Measurements from ENCODE around the gene PIK3CA. TPM values are rescaled to one million over a fixed set of nuclear protein-coding genes. Genes with fewer than 3 reads are reported as not detected.
"Not testable (repeated sequence)": the region's sequence is repeated elsewhere in the genome, so short reads cannot be mapped to it uniquely, and the experiment has no call there.

PIK3CA gene
- total and polyA plus RNA-seq, 4 experiments from 2014 or later, result 12.4 to 47.2 (median 33.7) TPM

DNA sequence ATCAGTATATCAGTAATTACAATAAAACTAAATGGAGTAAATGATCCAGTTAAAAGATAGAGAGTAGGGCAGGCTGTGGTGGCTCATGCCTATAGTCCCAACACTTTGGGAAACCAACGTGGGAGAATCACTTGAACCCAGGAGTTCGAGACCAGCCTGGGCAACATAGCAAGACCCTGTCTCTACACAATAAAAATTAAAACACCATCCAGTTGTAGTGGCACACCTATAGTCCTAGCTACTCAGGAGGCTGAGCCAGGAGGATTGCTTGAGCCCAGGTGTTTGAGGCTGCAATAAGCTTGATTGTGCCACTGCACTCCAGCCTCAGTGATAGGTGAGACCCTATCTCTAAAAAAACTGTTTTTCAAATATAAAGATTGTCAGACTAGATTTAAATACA lies 108.7 kb downstream of the PIK3CA start:
- Mint-ChIP-seq H3K27me3 (peaks cover 0 to 3% of the 10 kb centered on the region in 2 donors), H3K4me1 (peaks cover 19 to 27% (median 23%) of the 10 kb centered on the region in 4 donors), H3K36me3 (peaks cover 1 to 3% of the 10 kb centered on the region in 2 donors), H3K27ac (no peak overlapping the region), H3K9me3 (peaks cover 0 to 24% (median 10%) of the 10 kb centered on the region in 8 donors), H3K4me3 (no peak overlapping the region)
- H3K36me3 ChIP-seq (ENCODE audit: insufficient read depth, low read length), result no peaks in the 10 kb centered on the region
- H3K4me3 ChIP-seq (ENCODE audit: low read length in 2 of 2), result no peak overlapping the region
- no peak for DNase-seq
- intact Hi-C loops (cut with micrococcal nuclease), result no loop called here
- no peak overlapping the region for H3K27ac ChIP-seq (ENCODE audit: low read depth, low read length)
- peaks cover 4% of the 10 kb centered on the region for H3K4me1 ChIP-seq (ENCODE audit: insufficient read depth, low read length)
- CTCF ChIA-PET (ENCODE audit: partially characterized antibody), result no interaction called here
- no peaks in the 10 kb centered on the region for H3K9me3 ChIP-seq (ENCODE audit: control insufficient read depth in 1 of 2, low read length in 2 of 2)
- H3K27me3 ChIP-seq (ENCODE audit: insufficient read depth, low read length), result no peaks in the 10 kb centered on the region
- POLR2A ChIA-PET (ENCODE audit: partially characterized antibody), result no interaction called here

DNA sequence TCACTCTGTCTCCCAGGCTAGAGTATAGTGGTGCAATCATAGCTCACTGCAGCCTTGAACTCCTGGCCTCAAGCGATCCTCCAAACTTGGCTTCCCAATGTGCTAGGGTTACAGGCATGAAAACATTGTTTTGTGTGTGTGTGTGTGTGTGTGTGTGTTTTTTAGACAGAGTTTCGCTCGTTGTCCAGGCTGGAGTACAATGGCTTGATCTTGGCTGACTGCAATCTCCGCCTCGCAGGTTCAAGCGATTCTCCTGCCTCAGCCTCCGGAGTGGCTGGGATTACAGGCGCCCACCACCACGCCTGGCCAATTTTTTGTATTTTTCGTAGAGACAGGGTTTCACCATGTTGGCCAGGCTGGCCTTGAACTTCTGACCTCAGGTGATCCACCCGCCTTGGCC lies 109.6 kb downstream of the PIK3CA start:
- DNase-seq; CTCF ChIA-PET (ENCODE audit: partially characterized antibody); H3K36me3 ChIP-seq (ENCODE audit: insufficient read depth, low read length); H3K27me3 ChIP-seq (ENCODE audit: insufficient read depth, low read length); H3K36me3 Mint-ChIP-seq; intact Hi-C loops (cut with micrococcal nuclease); H3K27me3 Mint-ChIP-seq; H3K9me3 ChIP-seq (ENCODE audit: control insufficient read depth in 1 of 2, low read length in 2 of 2); POLR2A ChIA-PET (ENCODE audit: partially characterized antibody); H3K4me3 ChIP-seq (ENCODE audit: low read length in 2 of 2); H3K27ac ChIP-seq (ENCODE audit: low read depth, low read length); H3K4me3 Mint-ChIP-seq; H3K4me1 ChIP-seq (ENCODE audit: insufficient read depth, low read length): not testable (repeated sequence)
- H3K9me3 Mint-ChIP-seq, result peaks cover 0 to 24% (median 10%) of the 10 kb centered on the region in 8 donors
- H3K27ac Mint-ChIP-seq, result peak overlapping the region in 1 of 7 donors; percentile 29
- H3K4me1 Mint-ChIP-seq, result peaks cover 20 to 32% (median 25%) of the 10 kb centered on the region in 4 donors

DNA sequence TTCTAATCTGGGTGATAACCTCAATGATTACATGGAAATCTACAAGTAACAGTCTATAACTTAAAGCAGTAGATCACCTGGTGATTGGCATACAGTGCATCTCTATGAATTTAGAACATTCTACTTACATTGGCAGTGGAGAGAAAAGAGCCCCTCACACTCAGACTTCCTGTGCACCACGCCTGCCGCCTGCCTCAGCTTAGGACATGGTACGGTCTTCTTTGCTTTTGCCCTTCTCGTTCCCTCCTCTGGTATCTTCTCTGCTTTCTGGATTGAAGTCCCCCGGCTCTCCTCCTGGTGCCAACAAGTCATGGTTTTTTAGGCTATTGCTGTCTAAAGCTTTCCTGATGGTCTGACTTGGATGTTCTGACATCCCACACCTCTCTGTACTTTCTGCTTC lies 110.7 kb downstream of the PIK3CA start:
- peaks cover 9% of the 10 kb centered on the region for H3K4me1 ChIP-seq (ENCODE audit: insufficient read depth, low read length)
- no peak overlapping the region for H3K27ac ChIP-seq (ENCODE audit: low read depth, low read length)
- no peaks in the 10 kb centered on the region for H3K36me3 ChIP-seq (ENCODE audit: insufficient read depth, low read length)
- ChIA-PET POLR2A (ENCODE audit: partially characterized antibody) (no interaction called here), CTCF (ENCODE audit: partially characterized antibody) (no interaction called here)
- Mint-ChIP-seq H3K36me3 (peaks cover 0 to 1% of the 10 kb centered on the region in 2 donors), H3K27me3 (no peaks in the 10 kb centered on the region), H3K4me3 (peak overlapping the region in 3 of 8 donors; percentile 13 to 37 (median 25)), H3K27ac (peak overlapping the region in 2 of 7 donors; percentile 35 to 47), H3K4me1 (peaks cover 20 to 32% (median 25%) of the 10 kb centered on the region in 4 donors), H3K9me3 (peaks cover 0 to 24% (median 10%) of the 10 kb centered on the region in 8 donors)
- no peaks in the 10 kb centered on the region for H3K9me3 ChIP-seq (ENCODE audit: control insufficient read depth in 1 of 2, low read length in 2 of 2)
- H3K4me3 ChIP-seq (ENCODE audit: low read length in 2 of 2), result no peak overlapping the region
- DNase-seq, result no peak
- H3K27me3 ChIP-seq (ENCODE audit: insufficient read depth, low read length), result no peaks in the 10 kb centered on the region
- intact Hi-C loops (cut with micrococcal nuclease), result no loop called here

DNA sequence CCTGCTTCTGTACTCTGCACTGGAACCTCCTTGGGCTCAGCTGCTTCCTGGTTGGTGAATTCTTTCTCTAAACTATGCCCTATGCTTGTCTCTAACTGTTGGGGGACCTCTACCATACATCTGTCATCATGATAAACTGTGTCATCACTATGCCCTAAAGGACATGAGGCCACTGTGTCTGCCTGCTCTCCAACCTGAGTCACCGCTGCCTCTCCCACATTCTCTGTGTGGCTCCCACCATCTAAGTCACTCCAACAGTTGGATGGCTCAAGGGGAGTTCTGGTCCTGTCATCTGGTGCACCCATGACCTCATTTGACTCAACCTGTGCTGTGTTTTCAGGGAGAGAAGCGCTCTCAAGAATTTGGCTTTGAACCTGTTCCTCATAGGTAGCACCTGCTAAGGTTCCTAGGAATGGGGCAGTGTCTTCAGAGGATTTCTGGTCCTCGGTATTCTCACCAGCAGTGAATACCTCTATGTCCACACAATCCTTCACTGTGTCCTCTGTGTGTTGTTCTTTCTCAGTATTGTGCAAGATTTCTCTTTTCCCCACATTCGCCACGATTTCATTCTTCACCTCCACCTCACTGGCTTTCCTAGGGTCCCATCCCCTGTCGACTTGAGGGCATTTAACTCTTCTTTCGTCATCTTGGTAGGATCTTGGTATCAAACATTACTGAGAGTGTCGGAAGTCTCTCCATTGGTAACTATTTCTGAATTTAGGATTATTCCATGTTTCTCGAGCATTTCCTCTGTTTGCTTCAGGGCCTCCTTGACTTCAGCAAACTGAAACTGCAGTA lies 112.0 kb downstream of the PIK3CA start:
- H3K4me3 ChIP-seq (ENCODE audit: low read length in 2 of 2); H3K27me3 Mint-ChIP-seq; CTCF ChIA-PET (ENCODE audit: partially characterized antibody); H3K27me3 ChIP-seq (ENCODE audit: insufficient read depth, low read length); H3K36me3 Mint-ChIP-seq; H3K36me3 ChIP-seq (ENCODE audit: insufficient read depth, low read length); H3K4me1 ChIP-seq (ENCODE audit: insufficient read depth, low read length); DNase-seq; H3K27ac ChIP-seq (ENCODE audit: low read depth, low read length); intact Hi-C loops (cut with micrococcal nuclease); H3K9me3 ChIP-seq (ENCODE audit: control insufficient read depth in 1 of 2, low read length in 2 of 2): not testable (repeated sequence)
- Mint-ChIP-seq H3K9me3 (peaks cover 0 to 24% (median 10%) of the 10 kb centered on the region in 8 donors), H3K4me1 (peaks cover 20 to 32% (median 25%) of the 10 kb centered on the region in 4 donors), H3K4me3 (peak overlapping the region; percentile 58 to 86 (median 74)), H3K27ac (peak overlapping the region in 6 of 7 donors; percentile 49 to 82 (median 76))
- POLR2A ChIA-PET (ENCODE audit: partially characterized antibody), result interaction anchor here (0.6 to 1.1 kb wide), 3 partner anchors 12 to 113 kb away, joined by 3 to 7 read pairs (median 5); partner anchors contain the start of gene PIK3CA

GRCh38 chr3:179260949-179261765 lies 113.0 kb downstream of the PIK3CA start:
- CTCF ChIA-PET (ENCODE audit: partially characterized antibody), result interaction anchor here (1.2 kb wide), 1 partner anchor 12 kb away, joined by 3 read pairs; no protein-coding TSS in a partner anchor
- peak overlapping the region in 1 of 2 donors; percentile 52 for H3K4me3 ChIP-seq (ENCODE audit: low read length in 2 of 2)

DNA sequence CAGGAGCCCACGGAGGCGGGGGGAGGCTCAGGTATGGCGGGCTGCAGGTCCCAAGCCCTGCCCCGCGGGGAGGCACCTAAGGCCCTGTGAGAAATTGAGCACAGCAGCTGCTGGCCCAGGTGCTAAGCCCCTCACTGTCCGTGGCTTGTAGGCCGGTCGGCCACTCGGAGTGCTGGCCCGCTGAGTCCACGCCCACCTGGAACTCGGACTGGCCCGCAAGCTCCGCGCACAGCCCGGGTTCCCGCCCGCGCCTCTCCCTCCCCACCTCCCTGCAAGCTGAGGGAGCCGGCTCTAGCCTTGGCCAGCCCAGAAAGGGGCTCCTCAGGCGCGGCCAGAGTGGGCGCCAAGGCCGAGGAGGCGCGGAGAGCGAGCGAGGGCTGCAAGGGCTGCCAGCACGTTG lies 115.0 kb downstream of the PIK3CA start:
- Histone ChIP-seq H3K27me3 (ENCODE audit: insufficient read depth, low read length) (no peaks in the 10 kb centered on the region), H3K4me1 (ENCODE audit: insufficient read depth, low read length) (peaks cover 9% of the 10 kb centered on the region), H3K9me3 (ENCODE audit: control insufficient read depth in 1 of 2, low read length in 2 of 2) (no peaks in the 10 kb centered on the region), H3K4me3 (ENCODE audit: low read length in 2 of 2) (no peak overlapping the region), H3K36me3 (ENCODE audit: insufficient read depth, low read length) (no peaks in the 10 kb centered on the region), H3K27ac (ENCODE audit: low read depth, low read length) (no peak overlapping the region)
- DNase-seq, result no peak
- H3K27ac Mint-ChIP-seq, result no peak overlapping the region
- intact Hi-C loops (cut with micrococcal nuclease), result no loop called here
- H3K36me3 Mint-ChIP-seq, result no peaks in the 10 kb centered on the region
- H3K4me1 Mint-ChIP-seq, result peaks cover 20 to 32% (median 25%) of the 10 kb centered on the region in 4 donors
- H3K9me3 Mint-ChIP-seq, result peaks cover 0 to 19% (median 8%) of the 10 kb centered on the region in 8 donors
- CTCF ChIA-PET (ENCODE audit: partially characterized antibody), result no interaction called here
- peaks cover 3 to 6% of the 10 kb centered on the region in 2 donors for H3K27me3 Mint-ChIP-seq
- POLR2A ChIA-PET (ENCODE audit: partially characterized antibody), result no interaction called here
- H3K4me3 Mint-ChIP-seq, result no peak overlapping the region

More at GRCh38 chr3:179260949-179261765, 113.0 kb downstream of the PIK3CA start:
- H3K36me3 Mint-ChIP-seq, result no peaks in the 10 kb centered on the region
- peaks cover 0 to 20% (median 10%) of the 10 kb centered on the region in 8 donors for H3K9me3 Mint-ChIP-seq
- peak overlapping the region; percentile 54 to 82 (median 79) for H3K27ac Mint-ChIP-seq
- peak overlapping the region; percentile 76 to 91 (median 86) for H3K4me3 Mint-ChIP-seq
- peaks cover 20 to 32% (median 25%) of the 10 kb centered on the region in 4 donors for H3K4me1 Mint-ChIP-seq
- no peaks in the 10 kb centered on the region for H3K27me3 Mint-ChIP-seq
- peak; percentile 67 to 71 (median 69) for DNase-seq
- H3K4me1 ChIP-seq (ENCODE audit: insufficient read depth, low read length), result peaks cover 9% of the 10 kb centered on the region
- intact Hi-C loops (cut with micrococcal nuclease), result loop anchor here (1.0 kb wide), 1 partner anchor 112 kb away; no protein-coding TSS in a partner anchor
- H3K36me3 ChIP-seq (ENCODE audit: insufficient read depth, low read length), result no peaks in the 10 kb centered on the region
- H3K27me3 ChIP-seq (ENCODE audit: insufficient read depth, low read length), result no peaks in the 10 kb centered on the region
- POLR2A ChIA-PET (ENCODE audit: partially characterized antibody), result interaction anchor here (0.6 to 1.1 kb wide), 4 partner anchors 11 to 190 kb away, joined by 3 to 7 read pairs (median 4); partner anchors contain the start of genes PIK3CA and ZMAT3
- H3K9me3 ChIP-seq (ENCODE audit: control insufficient read depth in 1 of 2, low read length in 2 of 2), result no peaks in the 10 kb centered on the region
- H3K27ac ChIP-seq (ENCODE audit: low read depth, low read length), result no peak overlapping the region

DNA sequence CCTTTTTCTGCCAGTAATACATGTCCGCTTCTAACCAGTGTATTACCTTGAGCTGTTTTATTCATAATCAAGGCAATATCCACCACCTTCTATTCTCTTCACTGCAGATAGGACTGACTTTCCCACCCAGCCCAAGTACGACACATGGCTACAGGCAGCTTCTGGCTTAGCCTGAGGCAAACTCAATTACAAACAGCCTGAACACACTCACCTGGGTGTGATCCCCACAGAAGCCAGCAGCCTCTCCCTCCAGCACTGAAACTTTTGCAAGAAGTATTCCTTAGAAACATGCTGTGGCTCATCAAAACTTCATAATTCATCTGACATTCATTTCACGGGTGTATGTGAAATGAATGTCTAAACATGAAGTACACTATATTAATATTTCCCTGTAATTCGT lies 116.3 kb downstream of the PIK3CA start:
- Histone ChIP-seq H3K36me3 (ENCODE audit: insufficient read depth, low read length) (no peaks in the 10 kb centered on the region), H3K9me3 (ENCODE audit: control insufficient read depth in 1 of 2, low read length in 2 of 2) (no peaks in the 10 kb centered on the region), H3K27me3 (ENCODE audit: insufficient read depth, low read length) (no peaks in the 10 kb centered on the region), H3K4me1 (ENCODE audit: insufficient read depth, low read length) (peaks cover 9% of the 10 kb centered on the region), H3K27ac (ENCODE audit: low read depth, low read length) (no peak overlapping the region), H3K4me3 (ENCODE audit: low read length in 2 of 2) (no peak overlapping the region)
- CTCF ChIA-PET (ENCODE audit: partially characterized antibody), result no interaction called here
- DNase-seq, result no peak
- Mint-ChIP-seq H3K4me1 (peaks cover 16 to 25% (median 18%) of the 10 kb centered on the region in 4 donors), H3K4me3 (no peak overlapping the region), H3K27me3 (peaks cover 4 to 10% of the 10 kb centered on the region in 2 donors), H3K27ac (no peak overlapping the region), H3K9me3 (peaks cover 0 to 9% (median 4%) of the 10 kb centered on the region in 8 donors), H3K36me3 (no peaks in the 10 kb centered on the region)
- intact Hi-C loops (cut with micrococcal nuclease), result no loop called here
- POLR2A ChIA-PET (ENCODE audit: partially characterized antibody), result no interaction called here

Measured in CD4-positive, alpha-beta memory T cell (primary cell).